Retinal pigment epithelial cell (primary cell): ENCODE data around the gene NOL8.

Source experiments
- DNase-seq: peaks from one replicate; pipeline ENCODE4 v3.0.0-alpha.2; 2010; ENCODE audit warnings: low read depth
- H3K4me3 ChIP-seq: 2 replicates; pipeline ENCODE4 v1.5.1; 2011; ENCODE audit warnings: mild to moderate bottlenecking, low read length, control low read depth, moderate library complexity
- CTCF ChIP-seq: conservative IDR thresholded peaks from 2 replicates; pipeline ENCODE4 v1.5.1; 2011; ENCODE audit warnings: low read depth, low read length, control low read depth, inconsistent platforms

The NOL8 gene

GRCh38 chr9:92325269-92325990, at the start of gene NOL8, which contains the start of gene CENPP:
NOL8 (minus strand) TSS chr9:92325350; CDS start chr9:92324161, 1,189 bp downstream.
CENPP (plus strand) TSS chr9:92325953.
- peak; percentile 59 for DNase-seq
- H3K4me3 ChIP-seq, result peak within 1 kb of the TSS; percentile 81
- TF ChIP-seq CTCF, result no peak

- no peak for TF ChIP-seq CTCF
- H3K4me3 ChIP-seq, result no peak overlapping the region
- DNase-seq, result no peak
These were observed 48.0 kb upstream of the NOL8 start for GRCh38 chr9:92373167-92373566.

GRCh38 chr9:92369075-92369474, 43.9 kb upstream of the NOL8 start:
- TF ChIP-seq CTCF, result no peak
- no peak for DNase-seq
- no peak overlapping the region for H3K4me3 ChIP-seq

GRCh38 chr9:92360083-92360482, 34.9 kb upstream of the NOL8 start:
- TF ChIP-seq CTCF, result no peak
- no peak overlapping the region for H3K4me3 ChIP-seq
- no peak for DNase-seq

- H3K4me3 ChIP-seq, result no peak overlapping the region
- DNase-seq, result peak; percentile 13
- TF ChIP-seq CTCF, result no peak
These were observed 34.3 kb upstream of the NOL8 start for GRCh38 chr9:92359394-92359995.

- no peak for DNase-seq
- no peak for TF ChIP-seq CTCF
- H3K4me3 ChIP-seq, result no peak overlapping the region
These were observed 27.9 kb upstream of the NOL8 start for GRCh38 chr9:92353051-92353450.

DNA sequence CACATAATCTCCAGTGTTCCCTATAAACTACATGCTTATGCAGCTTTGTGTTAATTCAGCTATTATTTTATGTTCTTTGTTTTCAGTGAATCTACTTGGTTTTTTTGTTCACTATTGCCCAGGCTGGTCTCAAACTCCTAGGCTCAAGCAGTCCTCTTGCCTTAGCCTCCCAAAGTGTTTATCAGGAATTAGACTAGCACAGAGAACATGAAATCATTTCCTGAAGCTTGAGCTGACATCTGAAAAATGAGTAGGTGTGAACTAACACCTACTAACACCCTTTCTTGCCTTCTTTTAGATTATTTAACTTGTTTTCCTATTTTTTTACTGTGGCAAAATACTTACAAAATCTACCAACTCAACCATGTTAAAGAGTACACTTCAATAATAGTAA, 25.6 kb upstream of the NOL8 start:
- no peak for TF ChIP-seq CTCF
- H3K4me3 ChIP-seq, result no peak overlapping the region
- DNase-seq, result no peak
